NCI-H1436 (cell line): ENCODE measurements around the gene GRAP2.

Experiments used
- DNase-seq: peaks from one replicate; lab custom pipeline; 2025; lab: John Stamatoyannopoulos, UW

Gene GRAP2

DNA sequence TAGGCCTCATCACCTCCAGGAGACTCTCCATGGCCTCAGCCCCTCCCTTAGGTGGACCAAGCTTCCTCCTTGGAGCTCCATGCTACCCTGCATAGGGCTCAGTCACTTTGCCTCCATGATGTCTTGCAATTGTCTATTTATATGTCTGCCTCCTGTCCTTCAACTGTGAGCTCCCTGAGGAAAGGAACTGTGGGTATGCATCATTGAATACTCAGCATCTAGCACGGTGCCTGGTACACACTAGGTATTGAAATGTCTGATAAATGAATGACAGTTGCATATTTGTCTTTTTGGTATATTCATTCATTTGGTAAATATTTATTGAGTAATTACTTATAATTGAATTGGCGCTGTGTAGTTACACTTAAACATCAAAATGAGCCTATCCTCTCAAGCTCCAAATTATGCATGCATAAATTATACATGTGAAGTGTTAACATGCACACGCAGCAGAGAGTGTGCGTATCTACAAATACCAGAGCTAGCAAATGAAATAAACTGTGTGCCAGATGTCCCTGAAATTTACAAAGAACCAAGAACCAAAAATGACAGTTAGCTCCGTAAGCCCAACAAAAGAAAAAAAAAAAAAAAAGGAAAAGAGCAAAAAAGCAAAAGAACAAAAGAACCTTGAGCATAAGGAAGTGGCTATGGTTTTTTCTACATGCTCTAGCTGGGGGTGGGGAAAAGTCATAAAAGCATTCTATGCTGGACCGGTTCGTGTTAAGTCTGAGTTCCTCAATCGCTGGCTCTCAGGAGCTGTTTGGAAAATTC is 25.2 kb downstream of the GRAP2 start:
- DNase-seq = no peak

DNA sequence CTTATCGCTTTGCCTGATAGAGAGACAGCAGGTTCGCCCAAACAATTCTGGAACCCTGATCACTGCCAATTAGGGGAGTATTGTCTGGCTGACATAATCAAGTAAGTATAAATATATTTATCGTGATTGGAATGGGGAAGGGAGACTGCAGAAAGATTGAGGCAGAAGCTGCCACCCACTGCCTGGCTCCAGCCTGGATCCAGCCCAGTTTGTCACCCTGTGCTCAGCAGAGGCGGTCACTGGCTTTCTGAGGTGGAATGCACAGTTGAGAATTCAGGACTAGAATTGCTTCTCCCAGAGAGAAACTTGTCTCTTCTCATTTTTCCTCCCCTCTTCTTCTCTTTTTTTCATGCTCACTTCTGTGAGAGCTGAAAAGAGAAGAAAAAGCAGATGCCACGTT is 25.9 kb downstream of the GRAP2 start:
- DNase-seq = no peak

DNA sequence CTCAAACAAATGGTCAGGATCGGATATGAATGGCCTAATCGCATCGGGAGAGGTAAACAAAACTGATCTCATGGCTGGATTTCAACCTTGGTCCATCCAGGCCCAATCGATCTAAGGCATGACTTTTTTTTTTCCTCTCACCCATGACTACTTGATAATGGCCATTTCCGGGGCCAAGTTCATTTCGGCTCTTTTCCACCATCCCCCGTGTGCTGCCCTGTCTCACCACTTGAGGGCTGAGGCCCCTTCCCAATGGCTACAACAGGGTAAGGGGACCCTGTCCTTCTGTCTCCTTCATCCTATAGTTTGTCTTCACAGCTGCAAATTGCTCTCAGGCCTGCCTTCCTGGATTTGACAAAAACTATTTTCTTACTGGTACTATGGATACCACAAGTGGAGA is 26.7 kb downstream of the GRAP2 start:
- DNase-seq = no peak

DNA sequence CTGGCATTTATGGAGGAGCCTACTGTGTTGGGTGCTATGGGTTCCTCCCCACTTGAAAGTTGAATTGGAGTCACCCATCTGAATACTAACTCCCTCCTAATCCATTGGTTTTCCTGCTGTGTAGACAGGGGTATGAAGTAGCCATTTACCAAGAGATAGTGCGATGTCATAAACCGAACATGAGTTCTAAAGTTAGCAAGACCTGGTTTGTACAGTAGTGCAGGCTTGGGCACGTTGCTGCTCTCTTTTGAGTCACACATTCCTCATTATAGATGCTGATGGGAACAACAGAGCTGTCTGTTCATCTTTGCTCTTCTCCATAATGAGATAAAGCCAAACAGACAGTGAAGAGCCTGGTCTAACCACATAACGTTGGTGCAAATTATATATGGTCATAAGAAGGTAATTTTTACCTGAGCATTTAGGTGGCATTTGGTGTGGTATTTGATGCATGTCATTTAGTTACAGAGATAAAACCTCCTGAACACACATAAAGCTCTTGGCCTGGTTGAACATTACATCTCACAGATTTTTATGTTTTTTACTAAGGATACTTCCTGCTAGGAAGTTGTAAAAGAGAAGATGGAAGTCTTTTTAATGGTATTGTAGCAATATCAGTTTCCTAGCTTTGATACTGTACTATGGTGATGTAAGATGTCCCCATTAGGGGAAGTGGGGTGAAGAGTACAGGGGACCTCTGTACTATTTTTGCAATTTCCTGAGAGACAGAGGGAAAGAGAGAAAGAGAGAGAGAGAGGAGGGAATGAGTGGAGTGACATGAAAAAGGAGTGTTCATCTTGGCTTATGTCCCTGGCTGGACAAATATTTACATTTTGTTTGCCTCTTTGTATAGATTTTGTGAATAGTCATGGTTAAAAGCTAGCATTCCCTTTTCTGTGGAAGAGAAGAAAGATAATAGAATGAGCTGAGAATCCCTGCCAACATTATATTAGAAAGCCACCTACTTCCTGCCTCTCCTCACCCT is 27.9 kb downstream of the GRAP2 start:
- DNase-seq = no peak

- no peak for DNase-seq
Measured at GRCh38 chr22:39931251-39931650, 30.4 kb downstream of the GRAP2 start.

GRCh38 chr22:39932166-39932565 is 31.3 kb downstream of the GRAP2 start:
- DNase-seq = no peak

DNA sequence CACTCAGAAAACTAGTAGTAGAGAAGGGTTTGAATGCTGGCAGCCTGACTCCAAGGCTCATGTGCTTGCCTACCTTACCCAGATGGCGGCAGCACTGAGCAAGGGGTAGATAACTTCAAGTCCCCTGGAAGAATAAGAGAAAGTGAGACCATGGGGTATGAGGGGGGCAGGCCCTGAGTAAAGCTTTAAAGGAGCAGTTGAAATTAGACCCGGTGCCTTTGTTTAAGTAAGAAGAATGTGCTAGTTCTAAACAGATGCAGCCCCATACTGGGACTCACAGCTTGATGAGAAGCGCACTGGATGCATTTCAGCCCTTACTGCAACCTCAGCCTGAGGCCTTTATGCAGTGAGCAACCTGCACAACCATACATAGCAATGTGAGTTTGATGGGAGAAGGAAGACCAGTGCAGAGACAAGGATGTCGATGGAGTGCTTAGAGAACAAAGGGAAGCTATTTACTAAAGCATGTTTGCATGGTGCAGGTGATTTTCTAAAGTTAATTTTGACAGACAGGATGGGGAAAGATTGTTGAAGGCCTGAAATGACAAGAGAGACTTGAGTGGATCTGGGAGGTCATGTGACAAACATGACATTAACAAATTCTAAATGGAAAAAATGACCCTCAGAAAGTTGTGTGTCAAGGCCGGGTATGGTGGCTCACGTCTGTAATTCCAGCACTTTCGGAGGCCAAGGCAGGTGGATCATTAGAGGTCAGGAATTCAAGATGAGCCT is 32.2 kb downstream of the GRAP2 start:
- DNase-seq = peak; percentile 14

GRCh38 chr22:39933741-39934140 is 32.9 kb downstream of the GRAP2 start:
- DNase-seq = no peak

DNA sequence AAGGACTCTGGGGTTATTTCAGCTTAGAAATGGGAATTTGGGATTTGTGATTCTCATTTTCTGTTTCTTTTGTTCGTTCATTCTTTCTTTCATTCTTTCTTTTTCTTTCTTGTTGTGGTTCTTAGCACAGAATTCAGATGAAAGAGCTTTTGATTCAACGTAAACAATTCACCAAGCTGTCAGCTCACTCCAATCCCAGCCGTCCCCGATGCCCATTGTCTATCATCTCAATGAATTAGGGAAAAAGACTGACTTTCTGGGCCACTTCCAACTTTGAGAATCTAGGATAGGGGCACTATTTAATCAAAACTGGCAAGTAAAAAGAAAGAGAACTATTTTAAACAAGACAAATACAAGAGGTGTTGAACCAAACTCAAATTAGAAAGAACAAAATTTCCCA is 34.2 kb downstream of the GRAP2 start:
- no peak for DNase-seq

GRCh38 chr22:39935612-39936011 is 34.7 kb downstream of the GRAP2 start:
- DNase-seq = no peak

- DNase-seq = no peak
Measured at GRCh38 chr22:39936523-39937145, 35.8 kb downstream of the GRAP2 start.

DNA sequence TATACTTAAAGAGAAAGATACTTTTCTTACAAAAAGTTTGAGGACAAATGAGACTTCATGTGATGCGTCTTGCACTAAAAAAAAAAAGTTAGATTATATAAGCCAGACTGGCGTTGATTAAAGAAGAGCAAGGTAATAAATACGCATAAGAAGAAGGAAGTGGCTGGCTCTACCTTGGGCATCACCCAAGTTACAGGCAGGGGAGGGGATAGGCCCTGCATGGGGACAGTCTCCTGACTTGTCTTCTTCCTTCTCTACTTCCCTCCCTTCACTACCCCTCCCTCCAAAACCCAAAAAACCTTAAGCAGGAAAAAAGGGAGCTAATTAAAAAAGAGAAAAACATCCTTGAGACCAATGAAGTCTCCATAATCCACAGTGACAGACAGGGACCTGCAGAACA is 37.0 kb downstream of the GRAP2 start:
- DNase-seq = no peak

DNA sequence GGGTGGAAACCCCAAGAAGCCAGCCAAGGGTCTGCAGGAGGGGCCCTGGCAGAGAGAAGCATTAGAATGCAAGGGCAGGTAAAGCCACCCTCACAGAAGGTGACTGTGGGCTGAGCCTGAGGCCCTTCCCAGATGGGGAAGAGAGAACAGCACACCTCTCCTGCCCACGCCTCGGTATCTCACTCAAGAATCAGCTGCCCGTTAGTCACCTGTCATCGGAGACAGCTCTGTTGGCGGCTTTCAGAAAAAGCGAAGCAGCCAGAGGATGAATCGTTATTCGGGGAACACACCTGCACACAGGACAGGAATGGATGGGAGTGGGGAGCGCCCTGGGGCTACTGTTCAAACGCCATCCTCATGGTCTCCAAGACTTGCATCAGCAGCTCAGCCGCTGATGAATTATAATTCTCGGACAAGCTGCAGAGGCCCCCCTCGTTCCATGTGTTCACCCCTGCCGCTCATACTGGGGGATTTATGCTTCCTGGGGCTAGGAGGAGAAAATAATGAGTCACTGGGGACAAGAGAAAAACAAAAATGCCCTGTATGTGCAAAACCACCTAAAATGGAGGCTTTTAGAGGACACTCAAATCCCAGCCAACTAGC is 37.7 kb downstream of the GRAP2 start:
- no peak for DNase-seq

DNA sequence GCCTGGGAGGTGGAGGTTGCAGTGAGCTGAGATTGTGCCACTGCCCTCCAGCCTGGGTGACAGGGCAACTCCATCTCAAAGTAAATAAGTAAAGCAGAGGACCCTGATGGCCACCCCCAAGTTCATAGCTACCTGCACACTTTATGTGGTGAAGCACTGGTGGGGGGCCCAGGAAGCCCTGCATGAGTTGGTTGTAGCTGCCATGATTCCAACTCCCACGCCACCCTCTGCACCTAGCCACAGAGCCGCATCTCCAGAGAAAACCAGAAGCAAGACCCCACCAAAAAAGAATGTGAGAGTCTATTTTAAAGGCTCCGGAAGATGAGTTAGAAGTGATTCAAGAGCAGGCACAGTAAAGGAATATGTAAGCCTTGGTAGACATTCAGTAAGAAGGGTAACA is 38.9 kb downstream of the GRAP2 start:
- DNase-seq = no peak

GRCh38 chr22:39940757-39941305 is 39.9 kb downstream of the GRAP2 start:
- no peak for DNase-seq

- DNase-seq = no peak
Measured at GRCh38 chr22:39941601-39942000, 40.7 kb downstream of the GRAP2 start.

DNA sequence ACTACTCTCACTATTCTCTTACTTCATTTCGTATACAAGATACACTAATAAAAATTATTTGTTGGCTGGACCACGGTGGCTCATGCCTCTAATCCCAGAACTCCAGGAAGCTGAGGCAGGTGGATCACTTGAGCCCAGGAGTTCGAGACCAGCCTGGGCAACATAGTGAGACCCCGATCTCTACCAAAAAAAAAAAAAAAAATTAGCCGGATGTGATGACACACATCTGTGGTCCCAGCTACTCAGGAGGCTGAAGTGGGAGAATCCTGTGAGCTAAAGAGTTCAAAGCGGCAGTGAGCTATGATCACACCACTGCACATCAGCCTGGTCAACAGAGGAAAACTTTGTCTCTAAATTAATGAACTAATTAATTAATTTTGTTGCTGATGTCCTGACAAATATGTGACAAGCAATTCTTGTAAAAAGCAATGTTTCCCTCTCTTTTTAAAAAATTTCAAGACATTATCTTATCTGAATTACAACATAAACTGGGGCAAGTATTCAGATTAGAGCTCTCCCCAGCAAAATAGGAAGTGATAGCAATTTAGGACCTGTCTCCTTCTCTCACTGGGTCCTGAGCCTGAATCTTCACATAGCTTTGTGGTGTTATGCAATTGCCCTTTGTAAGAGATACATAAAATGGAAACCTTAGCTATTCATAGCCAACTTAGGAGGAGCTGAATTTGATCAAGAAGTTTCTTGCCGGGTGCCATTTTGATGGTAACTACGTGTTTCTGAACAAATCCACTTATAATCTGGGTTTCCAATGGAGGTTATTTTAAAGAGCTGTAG is 41.8 kb downstream of the GRAP2 start:
- DNase-seq = no peak

DNA sequence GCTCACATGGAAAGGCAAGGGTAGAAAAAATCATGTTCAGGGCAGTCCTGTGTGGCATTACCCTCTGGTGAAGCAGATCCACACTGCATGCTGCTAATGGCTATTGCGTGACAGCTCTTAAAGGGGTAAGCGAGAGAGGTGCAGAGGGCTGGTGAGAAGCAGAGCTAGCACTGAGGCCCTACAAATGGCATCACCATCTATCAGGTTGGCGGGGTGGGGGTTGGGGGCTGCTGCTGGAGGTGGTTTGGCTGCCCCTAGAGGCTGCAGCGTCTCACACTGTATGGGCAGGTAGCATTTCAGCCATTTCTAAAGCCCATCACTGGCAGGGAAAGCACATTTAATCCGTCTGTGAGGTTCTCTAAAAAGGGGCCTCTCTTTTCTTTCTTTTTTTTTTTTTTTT is 42.5 kb downstream of the GRAP2 start:
- DNase-seq = no peak

DNA sequence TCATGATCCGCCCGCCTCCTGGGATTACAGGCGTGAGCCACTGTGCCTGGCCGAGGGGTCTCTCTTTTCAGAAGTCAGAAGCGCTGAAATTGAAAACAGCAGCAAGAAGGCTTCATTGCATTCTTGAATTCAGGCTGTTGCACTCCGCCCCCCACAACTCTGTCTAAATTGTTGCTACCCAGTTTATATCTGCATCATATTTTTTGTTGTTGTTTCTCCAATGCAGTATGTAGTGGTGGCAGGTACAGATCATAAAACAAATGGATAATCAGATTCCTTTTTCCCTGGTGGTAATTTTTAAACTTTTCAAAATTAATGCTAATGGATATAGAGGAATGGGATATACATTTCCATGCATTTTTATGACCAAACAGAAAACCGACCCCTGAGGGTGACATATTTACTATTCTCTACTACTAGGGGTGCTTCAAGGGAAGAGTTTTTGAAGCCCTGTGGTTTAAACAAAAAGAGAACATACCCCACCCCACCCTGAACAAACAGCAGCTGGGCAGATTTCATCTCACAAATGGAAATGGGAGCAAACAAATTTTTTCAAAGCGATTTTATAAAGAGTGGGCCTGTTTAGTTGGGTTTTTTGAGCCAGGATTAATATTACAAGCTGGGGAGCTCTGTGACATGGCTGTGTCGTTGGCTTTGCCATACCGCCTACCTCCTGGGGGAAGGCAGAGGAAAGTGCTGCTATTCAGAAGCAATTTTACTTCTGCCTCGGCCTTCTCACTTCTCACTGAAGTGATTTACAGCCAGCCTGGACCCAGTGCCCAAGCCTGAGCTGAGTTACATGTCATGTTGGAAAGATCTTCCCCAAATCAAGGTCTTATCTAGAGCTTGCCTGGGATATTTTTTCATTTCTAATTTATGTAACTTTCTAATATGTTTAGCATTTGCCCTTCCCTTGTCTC is 43.3 kb downstream of the GRAP2 start:
- no peak for DNase-seq
